ENCODE results near the gene ARHGEF17. TPM values are rescaled to one million over a fixed set of nuclear protein-coding genes. Genes with fewer than 3 reads are reported as not detected.

Gene ARHGEF17, protein sequence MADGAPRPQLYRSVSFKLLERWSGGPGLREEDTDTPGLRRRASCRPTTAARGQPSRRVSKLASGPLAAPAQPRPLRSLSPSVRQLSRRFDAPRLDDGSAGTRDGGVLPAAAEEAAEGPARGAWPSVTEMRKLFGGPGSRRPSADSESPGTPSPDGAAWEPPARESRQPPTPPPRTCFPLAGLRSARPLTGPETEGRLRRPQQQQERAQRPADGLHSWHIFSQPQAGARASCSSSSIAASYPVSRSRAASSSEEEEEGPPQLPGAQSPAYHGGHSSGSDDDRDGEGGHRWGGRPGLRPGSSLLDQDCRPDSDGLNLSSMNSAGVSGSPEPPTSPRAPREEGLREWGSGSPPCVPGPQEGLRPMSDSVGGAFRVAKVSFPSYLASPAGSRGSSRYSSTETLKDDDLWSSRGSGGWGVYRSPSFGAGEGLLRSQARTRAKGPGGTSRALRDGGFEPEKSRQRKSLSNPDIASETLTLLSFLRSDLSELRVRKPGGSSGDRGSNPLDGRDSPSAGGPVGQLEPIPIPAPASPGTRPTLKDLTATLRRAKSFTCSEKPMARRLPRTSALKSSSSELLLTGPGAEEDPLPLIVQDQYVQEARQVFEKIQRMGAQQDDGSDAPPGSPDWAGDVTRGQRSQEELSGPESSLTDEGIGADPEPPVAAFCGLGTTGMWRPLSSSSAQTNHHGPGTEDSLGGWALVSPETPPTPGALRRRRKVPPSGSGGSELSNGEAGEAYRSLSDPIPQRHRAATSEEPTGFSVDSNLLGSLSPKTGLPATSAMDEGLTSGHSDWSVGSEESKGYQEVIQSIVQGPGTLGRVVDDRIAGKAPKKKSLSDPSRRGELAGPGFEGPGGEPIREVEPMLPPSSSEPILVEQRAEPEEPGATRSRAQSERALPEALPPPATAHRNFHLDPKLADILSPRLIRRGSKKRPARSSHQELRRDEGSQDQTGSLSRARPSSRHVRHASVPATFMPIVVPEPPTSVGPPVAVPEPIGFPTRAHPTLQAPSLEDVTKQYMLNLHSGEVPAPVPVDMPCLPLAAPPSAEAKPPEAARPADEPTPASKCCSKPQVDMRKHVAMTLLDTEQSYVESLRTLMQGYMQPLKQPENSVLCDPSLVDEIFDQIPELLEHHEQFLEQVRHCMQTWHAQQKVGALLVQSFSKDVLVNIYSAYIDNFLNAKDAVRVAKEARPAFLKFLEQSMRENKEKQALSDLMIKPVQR (N-terminal part only)
- 31.4 and 58.3 TPM in 2 replicates for total RNA-seq

DNA sequence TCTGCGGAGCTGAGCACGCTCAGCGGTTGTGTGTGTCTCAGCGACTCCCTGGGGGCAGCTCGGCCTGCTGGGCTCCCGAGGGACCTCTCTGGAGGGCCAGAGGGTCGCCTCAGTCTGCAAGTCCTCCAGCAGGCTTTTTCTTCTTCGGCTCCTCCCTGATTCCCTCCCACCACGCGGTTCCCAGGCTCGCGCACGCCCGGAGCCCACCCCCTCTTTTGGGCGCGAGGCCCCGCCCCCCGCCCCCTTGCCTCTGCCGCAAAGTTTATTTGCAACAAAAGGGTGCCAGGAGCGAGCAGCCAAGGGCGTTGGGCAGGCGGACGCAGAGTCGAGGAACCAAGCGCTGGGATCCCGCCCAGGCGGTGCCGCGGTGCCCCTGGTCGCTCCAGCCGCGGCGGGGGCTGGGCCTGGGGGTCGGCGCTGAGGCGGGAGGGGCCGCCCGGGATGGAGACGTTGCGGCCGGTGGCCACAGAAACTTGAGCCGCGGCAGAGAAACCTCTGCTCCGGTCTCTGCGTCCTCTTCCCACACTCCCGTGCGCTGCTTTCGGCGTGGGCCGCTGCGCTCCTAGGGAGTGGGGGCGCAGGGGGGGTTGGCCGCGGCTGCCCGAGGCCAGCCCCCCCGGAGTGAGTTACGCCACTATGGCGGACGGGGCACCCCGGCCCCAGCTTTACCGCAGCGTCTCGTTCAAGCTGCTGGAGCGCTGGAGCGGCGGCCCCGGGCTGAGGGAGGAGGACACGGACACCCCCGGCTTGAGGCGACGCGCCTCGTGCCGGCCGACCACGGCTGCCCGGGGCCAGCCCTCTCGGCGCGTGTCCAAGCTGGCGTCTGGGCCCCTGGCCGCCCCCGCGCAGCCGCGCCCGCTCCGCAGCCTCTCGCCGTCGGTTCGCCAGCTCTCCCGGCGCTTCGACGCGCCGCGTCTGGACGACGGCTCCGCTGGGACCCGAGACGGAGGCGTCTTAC, at the start of gene ARHGEF17:
Gene ARHGEF17, plus strand, starts transcription at position 274 of the 958 bp plus-strand sequence. Its CDS starts 363 bp downstream, at position 637.

GRCh38 chr11:73271936-73272679, 36.0 kb upstream of the ARHGEF17 start, which contains the start of gene P2RY6:
Gene P2RY6 (plus strand): TSS chr11:73272338. CDS start chr11:73296519, 24,181 bp downstream.

GRCh38 chr11:73376160-73376802, 68.2 kb downstream of the ARHGEF17 start, which contains the start of gene RELT:
Gene RELT (plus strand): TSS chr11:73376399. CDS start chr11:73389137, 12,738 bp downstream.

Other genes starting within 250 kb of the ARHGEF17 start
- 16.2 and 32.4 TPM in 2 replicates for gene FCHSD2, start 166.0 kb upstream of the ARHGEF17 start, total RNA-seq
- 1.2 and 1.6 TPM in 2 replicates for gene P2RY2, start 90.0 kb upstream of the ARHGEF17 start, total RNA-seq
- gene P2RY6, start 35.9 kb upstream of the ARHGEF17 start, total RNA-seq: 2.6 and 2.9 TPM in 2 replicates
- 1.8 and 3.0 TPM in 2 replicates for gene RELT, start 68.1 kb downstream of the ARHGEF17 start, total RNA-seq

Measured in aortic smooth muscle cell (primary cell).